NCI-H226 (cell line): ENCODE results near the gene DDAH1.

Source experiments
- DNase-seq: peaks from one replicate; pipeline ENCODE4 v3.0.0-alpha.2; 2015

DDAH1 gene

GRCh38 chr1:85295654-85296053 is 169.3 kb downstream of the DDAH1 start:
- no peak for DNase-seq

GRCh38 chr1:85295006-85295431 is 169.9 kb downstream of the DDAH1 start:
- DNase-seq = peak; percentile 46

- DNase-seq = no peak
Observed at GRCh38 chr1:85290826-85291225, 174.1 kb downstream of the DDAH1 start.

GRCh38 chr1:85289848-85290335 is 175.1 kb downstream of the DDAH1 start:
- DNase-seq = no peak

- peak; percentile 96 for DNase-seq
Observed at GRCh38 chr1:85289207-85289847, 175.6 kb downstream of the DDAH1 start.

- DNase-seq = no peak
Observed at GRCh38 chr1:85284202-85284601, 180.8 kb downstream of the DDAH1 start.

GRCh38 chr1:85283475-85284199 is 181.3 kb downstream of the DDAH1 start:
- DNase-seq = no peak

- DNase-seq = no peak
Observed at GRCh38 chr1:85282424-85282823, 182.5 kb downstream of the DDAH1 start.

- no peak for DNase-seq
Observed at GRCh38 chr1:85280636-85281035, 184.3 kb downstream of the DDAH1 start.

- DNase-seq = no peak
Observed at GRCh38 chr1:85279458-85280080, 185.4 kb downstream of the DDAH1 start.

- DNase-seq = peak; percentile 92
Observed at GRCh38 chr1:85278853-85279314, 186.1 kb downstream of the DDAH1 start.

GRCh38 chr1:85277802-85278201 is 187.2 kb downstream of the DDAH1 start:
- DNase-seq = no peak

- no peak for DNase-seq
Observed at GRCh38 chr1:85276978-85277639, 187.8 kb downstream of the DDAH1 start.

GRCh38 chr1:85276215-85276977 is 188.6 kb downstream of the DDAH1 start, which contains the start of gene BCL10:
Gene BCL10 (minus strand): TSS chr1:85276632. CDS start chr1:85276352, 280 bp downstream.
- peak; percentile 97 for DNase-seq

- DNase-seq = no peak
Observed at GRCh38 chr1:85275701-85276214, 189.2 kb downstream of the DDAH1 start.

GRCh38 chr1:85274969-85275453 is 189.9 kb downstream of the DDAH1 start:
- peak; percentile 75 for DNase-seq

GRCh38 chr1:85273397-85273796 is 191.6 kb downstream of the DDAH1 start:
- DNase-seq = no peak

GRCh38 chr1:85268801-85269585 is 196.0 kb downstream of the DDAH1 start:
- no peak for DNase-seq
